HEK293 (cell line): ENCODE results near the gene GRIK2.

Experiments used
- CTCF ChIA-PET: fragments of 350-600 bp; formaldehyde crosslinking; extraction: SDS; loops from one replicate; lab custom pipeline; 2021; ENCODE audit warnings: antibody characterized with exemption; lab: Yijun Ruan, JAX
- POLR2A ChIA-PET: fragments of 300-600 bp; formaldehyde crosslinking; extraction: SDS; loops from one replicate; lab custom pipeline; 2020; ENCODE audit warnings: antibody characterized with exemption, inconsistent platforms; lab: Yijun Ruan, JAX
- H3K27ac ChIP-seq: fragments of 200-500 bp; sonication (Bioruptor generic); 2 replicates; pipeline ENCODE4 v1.5.1; 2014; ENCODE audit warnings: low read depth, low read length, control low read depth, inconsistent platforms; ENCODE audit errors: extremely low read depth
- H3K36me3 ChIP-seq, 2 experiments: fragments of 200-500 bp in 1 of 2; sonication (Bioruptor generic) in 1 of 2; 1 replicate in 1 of 2; 2 replicates in 1 of 2; pipeline ENCODE4 v1.5.1; 2014 to 2017; ENCODE audit warnings: inconsistent platforms in 2 of 2, low read length in 2 of 2; ENCODE audit not compliant: control insufficient read depth in 2 of 2, insufficient read depth in 1 of 2
- H3K4me1 ChIP-seq: fragments of 200-500 bp; sonication (Bioruptor generic); 2 replicates; pipeline ENCODE4 v1.5.1; 2014; ENCODE audit warnings: mild to moderate bottlenecking, low read length, inconsistent platforms; ENCODE audit not compliant: control insufficient read depth, insufficient read depth
- H3K4me3 ChIP-seq: 2 replicates; pipeline ENCODE4 v1.5.1; 2011; ENCODE audit warnings: low read depth, mild to moderate bottlenecking, control low read depth, low read length, moderate library complexity
- H3K9me3 ChIP-seq: fragments of 200-500 bp; sonication (Bioruptor generic); 2 replicates; pipeline ENCODE4 v1.5.1; 2014; ENCODE audit warnings: low read depth, low read length, inconsistent platforms; ENCODE audit not compliant: control insufficient read depth, insufficient read depth
- KLF8 ChIP-seq: fragments of 450-650 bp; formaldehyde crosslinking; IDR thresholded peaks from 2 replicates; pipeline ENCODE4 v1.5.1; 2016; ENCODE audit warnings: missing biosample characterization, missing genetic modification characterization
- ZBTB48 ChIP-seq: fragments of 450-650 bp; formaldehyde crosslinking; IDR thresholded peaks from 2 replicates; pipeline ENCODE4 v1.5.1; 2016; ENCODE audit warnings: missing biosample characterization, missing genetic modification characterization
- ZNF10 ChIP-seq: fragments of 450-650 bp; formaldehyde crosslinking; IDR thresholded peaks from 2 replicates; pipeline ENCODE4 v1.5.1; 2017; ENCODE audit warnings: missing biosample characterization, missing genetic modification characterization
- ZNF548 ChIP-seq: fragments of 450-650 bp; formaldehyde crosslinking; IDR thresholded peaks from 2 replicates; pipeline ENCODE4 v1.5.1; 2016; ENCODE audit warnings: missing biosample characterization, missing genetic modification characterization
- ZNF670 ChIP-seq: fragments of 450-650 bp; formaldehyde crosslinking; IDR thresholded peaks from 2 replicates; pipeline ENCODE4 v1.5.1; 2016; ENCODE audit warnings: missing biosample characterization, missing genetic modification characterization, low read depth
- ZNF785 ChIP-seq: fragments of 450-650 bp; formaldehyde crosslinking; IDR thresholded peaks from 2 replicates; pipeline ENCODE4 v1.5.1; 2016; ENCODE audit warnings: missing biosample characterization, missing genetic modification characterization
- TF ChIP-seq, protein P1 (sequence below): fragments of 450-650 bp; formaldehyde crosslinking; IDR thresholded peaks from 2 replicates; pipeline ENCODE4 v1.5.1; 2016; ENCODE audit warnings: missing biosample characterization, missing genetic modification characterization
- TF ChIP-seq, protein P2 (sequence below): fragments of 450-650 bp; formaldehyde crosslinking; IDR thresholded peaks from 2 replicates; pipeline ENCODE4 v1.5.1; 2016; ENCODE audit warnings: missing biosample characterization, missing genetic modification characterization
- TF ChIP-seq, protein P3 (sequence below): fragments of 450-650 bp; formaldehyde crosslinking; IDR thresholded peaks from 2 replicates; pipeline ENCODE4 v1.5.1; 2017; ENCODE audit warnings: missing biosample characterization, missing genetic modification characterization

Gene GRIK2

DNA sequence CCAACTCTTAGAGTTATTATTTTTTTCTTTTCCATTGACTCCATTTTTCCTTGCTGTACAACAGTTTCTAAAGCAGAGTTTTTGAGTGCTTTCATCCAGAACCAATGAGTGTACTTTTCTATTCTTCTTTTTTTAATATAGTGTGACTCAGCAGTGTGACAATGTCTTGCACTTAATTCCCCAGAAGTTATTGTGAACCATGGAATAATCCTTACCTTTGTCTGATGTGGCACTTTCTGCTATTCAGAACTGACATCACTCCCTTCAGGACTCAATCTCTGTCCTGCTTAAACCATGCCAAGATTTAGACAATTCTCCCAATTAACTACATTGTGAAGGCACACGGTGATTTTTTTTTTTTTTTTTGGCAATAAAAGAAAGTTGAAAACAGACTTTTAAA lies 41.5 kb downstream of the GRIK2 start:
- H3K4me1 ChIP-seq = no peaks in the 10 kb centered on the region
- CTCF ChIA-PET = no interaction called here
- POLR2A ChIA-PET = no interaction called here
- H3K36me3 ChIP-seq = no peaks in the 10 kb centered on the region
- TF ChIP-seq, protein P1, sequence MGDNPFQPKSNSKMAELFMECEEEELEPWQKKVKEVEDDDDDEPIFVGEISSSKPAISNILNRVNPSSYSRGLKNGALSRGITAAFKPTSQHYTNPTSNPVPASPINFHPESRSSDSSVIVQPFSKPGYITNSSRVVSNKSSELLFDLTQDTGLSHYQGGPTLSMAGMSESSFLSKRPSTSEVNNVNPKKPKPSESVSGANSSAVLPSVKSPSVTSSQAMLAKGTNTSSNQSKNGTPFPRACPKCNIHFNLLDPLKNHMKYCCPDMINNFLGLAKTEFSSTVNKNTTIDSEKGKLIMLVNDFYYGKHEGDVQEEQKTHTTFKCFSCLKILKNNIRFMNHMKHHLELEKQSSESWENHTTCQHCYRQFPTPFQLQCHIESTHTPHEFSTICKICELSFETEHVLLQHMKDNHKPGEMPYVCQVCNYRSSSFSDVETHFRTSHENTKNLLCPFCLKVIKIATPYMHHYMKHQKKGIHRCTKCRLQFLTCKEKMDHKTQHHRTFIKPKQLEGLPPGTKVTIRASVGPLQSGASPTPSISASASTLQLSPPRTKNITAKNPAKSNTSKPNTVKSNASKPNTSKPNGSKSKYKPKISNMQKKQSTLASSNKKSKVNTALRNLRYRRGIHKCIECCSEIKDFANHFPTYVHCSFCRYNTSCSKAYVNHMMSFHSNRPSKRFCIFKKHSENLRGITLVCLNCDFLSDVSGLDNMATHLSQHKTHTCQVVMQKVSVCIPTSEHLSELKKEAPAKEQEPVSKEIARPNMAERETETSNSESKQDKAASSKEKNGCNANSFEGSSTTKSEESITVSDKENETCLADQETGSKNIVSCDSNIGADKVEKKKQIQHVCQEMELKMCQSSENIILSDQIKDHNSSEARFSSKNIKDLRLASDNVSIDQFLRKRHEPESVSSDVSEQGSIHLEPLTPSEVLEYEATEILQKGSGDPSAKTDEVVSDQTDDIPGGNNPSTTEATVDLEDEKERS (tag by site-specific recombination) = no peak
- TF ChIP-seq, protein P2, sequence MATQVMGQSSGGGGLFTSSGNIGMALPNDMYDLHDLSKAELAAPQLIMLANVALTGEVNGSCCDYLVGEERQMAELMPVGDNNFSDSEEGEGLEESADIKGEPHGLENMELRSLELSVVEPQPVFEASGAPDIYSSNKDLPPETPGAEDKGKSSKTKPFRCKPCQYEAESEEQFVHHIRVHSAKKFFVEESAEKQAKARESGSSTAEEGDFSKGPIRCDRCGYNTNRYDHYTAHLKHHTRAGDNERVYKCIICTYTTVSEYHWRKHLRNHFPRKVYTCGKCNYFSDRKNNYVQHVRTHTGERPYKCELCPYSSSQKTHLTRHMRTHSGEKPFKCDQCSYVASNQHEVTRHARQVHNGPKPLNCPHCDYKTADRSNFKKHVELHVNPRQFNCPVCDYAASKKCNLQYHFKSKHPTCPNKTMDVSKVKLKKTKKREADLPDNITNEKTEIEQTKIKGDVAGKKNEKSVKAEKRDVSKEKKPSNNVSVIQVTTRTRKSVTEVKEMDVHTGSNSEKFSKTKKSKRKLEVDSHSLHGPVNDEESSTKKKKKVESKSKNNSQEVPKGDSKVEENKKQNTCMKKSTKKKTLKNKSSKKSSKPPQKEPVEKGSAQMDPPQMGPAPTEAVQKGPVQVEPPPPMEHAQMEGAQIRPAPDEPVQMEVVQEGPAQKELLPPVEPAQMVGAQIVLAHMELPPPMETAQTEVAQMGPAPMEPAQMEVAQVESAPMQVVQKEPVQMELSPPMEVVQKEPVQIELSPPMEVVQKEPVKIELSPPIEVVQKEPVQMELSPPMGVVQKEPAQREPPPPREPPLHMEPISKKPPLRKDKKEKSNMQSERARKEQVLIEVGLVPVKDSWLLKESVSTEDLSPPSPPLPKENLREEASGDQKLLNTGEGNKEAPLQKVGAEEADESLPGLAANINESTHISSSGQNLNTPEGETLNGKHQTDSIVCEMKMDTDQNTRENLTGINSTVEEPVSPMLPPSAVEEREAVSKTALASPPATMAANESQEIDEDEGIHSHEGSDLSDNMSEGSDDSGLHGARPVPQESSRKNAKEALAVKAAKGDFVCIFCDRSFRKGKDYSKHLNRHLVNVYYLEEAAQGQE (tag by site-specific recombination) = no peak
- no peak for TF ChIP-seq ZNF670
- no peak for TF ChIP-seq ZNF548 (tag by site-specific recombination)
- TF ChIP-seq ZNF10 (tag by site-specific recombination) = no peak
- H3K4me3 ChIP-seq = no peak overlapping the region
- H3K27ac ChIP-seq = no peak overlapping the region
- no peaks in the 10 kb centered on the region for H3K9me3 ChIP-seq

DNA sequence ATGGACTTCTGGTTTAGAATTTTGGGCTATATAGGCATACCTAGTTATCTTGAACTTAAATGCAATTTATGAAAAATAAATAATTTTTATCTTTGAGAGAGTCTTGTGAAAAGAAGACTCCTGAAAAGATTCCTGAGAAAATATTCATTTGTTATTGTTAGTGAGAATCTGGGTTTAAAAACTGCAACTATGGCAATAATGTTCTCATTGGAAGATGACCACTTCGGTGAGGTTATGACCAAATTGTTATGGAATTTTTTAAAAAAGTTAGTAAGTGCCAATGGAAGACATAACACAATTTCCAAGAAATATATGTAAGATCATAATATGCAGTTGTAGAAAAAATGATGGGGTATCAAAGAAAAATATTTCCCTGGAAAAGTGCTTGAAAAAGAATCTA lies 46.3 kb downstream of the GRIK2 start:
- Histone ChIP-seq H3K9me3 (no peaks in the 10 kb centered on the region), H3K36me3 (no peaks in the 10 kb centered on the region), H3K4me3 (no peak overlapping the region), H3K4me1 (no peaks in the 10 kb centered on the region), H3K27ac (no peak overlapping the region)
- ChIA-PET POLR2A (no interaction called here), CTCF (no interaction called here)
- TF ChIP-seq KLF8 (tag by site-specific recombination) (no peak), ZNF785 (no peak), ZBTB48 (tag by site-specific recombination) (no peak)

DNA sequence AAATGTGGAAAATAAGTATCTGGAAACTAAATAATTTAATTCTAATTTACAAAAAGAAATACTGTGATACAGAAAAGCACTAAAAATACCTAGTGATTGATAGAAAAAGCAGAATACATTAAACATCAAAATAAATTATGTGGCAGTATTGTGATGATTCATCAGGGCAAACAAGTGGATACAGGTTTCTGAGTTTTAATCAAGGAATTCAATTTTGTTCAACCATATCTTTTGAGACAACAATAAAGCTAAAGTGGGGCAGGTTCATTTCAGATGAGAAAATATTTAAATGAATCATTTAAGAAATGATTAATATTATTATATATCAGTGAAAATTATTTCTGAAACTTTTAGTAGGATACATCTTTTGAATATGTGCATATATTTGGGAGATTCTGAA lies 49.8 kb downstream of the GRIK2 start:
- no peaks in the 10 kb centered on the region for H3K36me3 ChIP-seq
- H3K27ac ChIP-seq = no peak overlapping the region
- no peaks in the 10 kb centered on the region for H3K4me1 ChIP-seq
- POLR2A ChIA-PET = no interaction called here
- H3K4me3 ChIP-seq = no peak overlapping the region
- CTCF ChIA-PET = no interaction called here
- H3K9me3 ChIP-seq = no peaks in the 10 kb centered on the region
- TF ChIP-seq, protein P1 (tag by site-specific recombination) = no peak
- TF ChIP-seq, protein P3, sequence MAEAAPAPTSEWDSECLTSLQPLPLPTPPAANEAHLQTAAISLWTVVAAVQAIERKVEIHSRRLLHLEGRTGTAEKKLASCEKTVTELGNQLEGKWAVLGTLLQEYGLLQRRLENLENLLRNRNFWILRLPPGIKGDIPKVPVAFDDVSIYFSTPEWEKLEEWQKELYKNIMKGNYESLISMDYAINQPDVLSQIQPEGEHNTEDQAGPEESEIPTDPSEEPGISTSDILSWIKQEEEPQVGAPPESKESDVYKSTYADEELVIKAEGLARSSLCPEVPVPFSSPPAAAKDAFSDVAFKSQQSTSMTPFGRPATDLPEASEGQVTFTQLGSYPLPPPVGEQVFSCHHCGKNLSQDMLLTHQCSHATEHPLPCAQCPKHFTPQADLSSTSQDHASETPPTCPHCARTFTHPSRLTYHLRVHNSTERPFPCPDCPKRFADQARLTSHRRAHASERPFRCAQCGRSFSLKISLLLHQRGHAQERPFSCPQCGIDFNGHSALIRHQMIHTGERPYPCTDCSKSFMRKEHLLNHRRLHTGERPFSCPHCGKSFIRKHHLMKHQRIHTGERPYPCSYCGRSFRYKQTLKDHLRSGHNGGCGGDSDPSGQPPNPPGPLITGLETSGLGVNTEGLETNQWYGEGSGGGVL (tag by site-specific recombination) = no peak
- TF ChIP-seq, all 188 proteins: peak for 0
